ENCODE measurements around the gene RNLS.
A peak's percentile ranks its signal among the peaks of the same experiment; 100 is the strongest.
"Not testable (repeated sequence)": the region's sequence is repeated elsewhere in the genome, so short reads cannot be mapped to it uniquely, and the experiment has no call there.

RNLS gene

DNA sequence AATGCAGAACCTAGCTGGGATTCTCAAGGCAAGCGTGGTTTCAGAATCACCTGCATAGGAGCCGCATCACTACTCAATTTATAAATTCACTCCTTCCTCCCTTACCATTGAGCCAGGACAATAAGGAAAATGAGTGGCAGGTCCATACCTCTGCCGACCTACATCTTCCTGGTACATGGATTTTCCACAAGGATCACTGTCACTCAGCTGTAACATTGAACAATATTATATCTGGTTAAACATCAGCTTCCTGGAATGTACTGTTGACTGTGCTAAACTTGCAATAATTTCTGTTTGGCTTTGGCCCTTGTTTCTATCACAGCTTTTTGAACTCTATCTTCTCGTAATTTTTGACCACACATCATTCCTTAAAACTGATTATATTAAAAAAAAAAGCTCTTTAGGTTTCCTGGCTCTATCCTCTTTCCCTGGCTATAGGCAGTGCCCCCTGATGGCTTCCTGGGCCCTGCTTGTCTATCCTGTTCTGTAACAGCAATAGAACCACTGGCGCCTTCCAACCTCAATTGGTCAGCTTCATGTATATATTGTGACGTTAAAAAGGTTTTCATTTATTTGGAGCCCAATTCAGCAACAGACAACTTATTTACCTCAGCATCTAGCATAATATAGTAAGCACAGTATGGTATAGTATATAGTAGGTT is 59.2 kb downstream of the RNLS start:
- no peak for DNase-seq (ENCODE audit: low spot score)

DNA sequence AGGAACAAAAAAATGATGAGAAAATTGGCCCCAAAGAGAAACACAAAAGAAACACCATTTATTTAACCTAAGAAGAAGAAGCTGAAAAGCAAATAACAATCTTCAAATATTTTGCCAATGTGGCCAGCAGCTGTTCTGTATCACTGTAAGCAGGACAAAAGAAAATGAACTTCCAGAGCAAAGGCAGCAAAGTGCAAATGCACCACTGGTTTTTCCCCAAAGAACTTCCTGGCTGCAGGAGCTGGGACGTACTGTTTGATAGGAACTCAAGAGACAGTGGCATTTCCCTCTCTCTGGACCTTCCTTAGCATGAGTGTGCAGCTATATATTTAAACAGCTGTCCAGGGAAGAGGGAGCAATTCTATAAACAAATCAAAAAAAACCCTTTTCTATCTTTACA is 60.4 kb downstream of the RNLS start:
- no peak for DNase-seq (ENCODE audit: low spot score)

DNA sequence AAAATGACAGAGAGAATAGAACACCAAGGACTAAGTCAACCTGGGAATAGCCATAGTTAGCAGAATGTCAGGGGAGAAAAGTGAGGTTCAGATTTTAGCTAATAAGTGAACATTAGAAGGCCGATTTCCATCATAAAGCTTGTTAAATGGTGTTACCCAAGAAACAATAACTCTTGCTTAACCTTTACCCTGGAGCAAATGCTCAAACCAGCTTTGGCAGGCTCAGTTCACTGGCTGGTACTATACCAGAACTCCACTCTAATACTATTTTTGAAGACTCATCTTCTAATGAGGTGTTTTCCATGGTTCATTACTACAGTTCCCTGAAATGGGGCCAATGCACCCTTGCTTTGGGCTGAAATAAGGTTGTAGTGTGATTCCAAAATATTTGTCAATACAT is 61.3 kb downstream of the RNLS start:
- no peak for DNase-seq (ENCODE audit: low spot score)

DNA sequence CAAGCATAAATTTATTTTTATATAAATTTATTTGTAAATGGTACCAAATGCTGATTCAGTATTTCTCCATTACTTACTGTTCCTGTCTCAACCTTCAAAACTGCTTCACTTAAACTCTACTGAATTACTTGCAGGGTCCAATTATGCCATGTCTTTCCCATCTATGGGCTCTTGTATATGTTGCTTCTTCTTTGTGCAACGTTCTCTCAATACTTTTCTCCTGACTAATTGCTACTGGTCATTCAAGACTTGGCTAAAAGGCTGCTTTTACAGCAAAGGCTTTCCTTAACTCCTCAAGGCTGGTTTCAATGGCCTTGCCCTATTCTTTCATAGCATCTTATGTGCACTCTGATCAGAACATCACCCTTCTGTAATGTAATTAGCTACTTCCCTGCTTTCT is 67.9 kb downstream of the RNLS start:
- DNase-seq (ENCODE audit: low spot score), result no peak

DNA sequence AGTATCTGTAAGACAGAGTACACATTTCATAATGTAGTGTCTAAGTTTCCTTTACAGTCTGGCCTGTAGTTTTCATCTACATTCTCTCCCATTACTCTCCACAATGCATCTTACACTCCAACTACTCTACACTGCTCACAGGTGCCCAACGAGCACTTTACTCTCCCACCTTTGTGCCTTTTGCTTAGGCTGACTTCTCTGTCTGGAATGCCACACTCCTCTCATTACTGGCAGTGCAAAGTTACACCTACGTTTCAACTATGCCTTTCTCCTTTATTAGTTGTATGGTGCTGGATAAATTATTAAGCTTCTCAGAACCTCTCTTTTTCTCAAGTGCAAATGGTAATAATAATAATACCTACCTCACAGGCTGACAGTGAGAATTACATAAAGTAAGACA is 70.5 kb downstream of the RNLS start:
- DNase-seq (ENCODE audit: low spot score), result no peak

DNA sequence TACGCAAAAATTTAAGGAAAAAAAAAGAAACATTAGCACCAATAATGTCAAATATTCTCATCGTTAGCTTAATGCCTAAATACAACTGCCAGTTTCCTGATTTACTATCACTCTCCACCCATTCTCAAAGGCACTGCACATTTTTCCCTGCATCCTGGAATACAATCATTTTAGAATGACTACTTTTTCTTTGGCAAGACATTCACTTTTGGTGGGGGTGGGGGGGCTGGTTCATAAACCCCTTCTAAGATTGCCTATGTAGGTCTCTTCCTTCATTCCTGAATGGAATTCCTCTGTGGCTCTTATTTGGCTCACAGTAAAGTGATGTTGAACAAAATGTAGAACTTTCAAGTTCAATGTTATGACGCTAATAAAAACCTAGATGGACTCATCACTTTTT is 74.3 kb downstream of the RNLS start:
- no peak for DNase-seq (ENCODE audit: low spot score)

DNA sequence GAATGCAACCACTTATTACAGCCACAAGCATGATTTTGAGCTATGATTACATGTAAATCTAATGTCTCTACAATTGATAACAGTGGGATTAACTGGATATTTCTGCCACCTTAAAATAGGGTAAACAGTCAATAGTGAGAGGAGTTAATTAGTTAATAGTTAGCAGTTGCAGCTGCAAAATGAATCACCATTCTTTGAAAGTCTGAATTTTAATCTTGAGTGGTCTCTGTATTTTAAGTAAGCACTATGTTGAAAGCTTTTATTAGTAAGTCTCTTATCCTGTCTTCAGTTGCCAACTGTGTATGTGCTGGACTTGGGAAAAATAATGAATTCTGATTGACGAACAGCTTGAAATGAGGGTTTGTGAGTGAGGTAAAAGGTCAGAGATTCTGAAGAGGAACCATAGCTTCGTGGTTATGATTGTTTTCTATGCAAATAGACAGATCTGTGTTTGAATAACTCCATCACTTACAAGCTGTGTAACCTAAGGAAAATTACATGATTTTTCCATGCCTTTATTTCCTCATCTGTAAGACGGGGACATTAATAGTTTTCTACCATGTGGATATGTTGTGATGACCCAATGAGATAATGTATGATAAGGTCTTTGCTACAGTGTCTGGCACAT is 75.2 kb downstream of the RNLS start:
- no peak for DNase-seq (ENCODE audit: low spot score)

DNA sequence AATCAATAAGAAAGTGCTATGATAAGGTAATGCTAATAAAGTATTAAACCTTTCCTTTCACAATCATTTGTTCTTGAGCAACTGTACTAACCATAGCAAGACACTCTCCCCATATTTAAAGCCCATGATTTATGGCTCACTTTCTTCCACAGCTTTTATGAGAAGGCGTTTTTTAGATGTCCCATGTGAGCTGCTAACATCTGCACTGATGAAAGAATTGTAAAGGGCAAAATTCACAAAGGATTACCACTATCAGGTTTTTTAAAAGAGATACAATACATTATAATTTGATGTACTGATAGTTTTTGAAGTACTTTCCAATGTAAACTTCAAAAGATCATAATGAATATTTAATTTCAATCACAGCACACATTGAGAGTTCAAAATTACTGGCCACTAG is 75.7 kb downstream of the RNLS start:
- no peak for DNase-seq (ENCODE audit: low spot score)

DNA sequence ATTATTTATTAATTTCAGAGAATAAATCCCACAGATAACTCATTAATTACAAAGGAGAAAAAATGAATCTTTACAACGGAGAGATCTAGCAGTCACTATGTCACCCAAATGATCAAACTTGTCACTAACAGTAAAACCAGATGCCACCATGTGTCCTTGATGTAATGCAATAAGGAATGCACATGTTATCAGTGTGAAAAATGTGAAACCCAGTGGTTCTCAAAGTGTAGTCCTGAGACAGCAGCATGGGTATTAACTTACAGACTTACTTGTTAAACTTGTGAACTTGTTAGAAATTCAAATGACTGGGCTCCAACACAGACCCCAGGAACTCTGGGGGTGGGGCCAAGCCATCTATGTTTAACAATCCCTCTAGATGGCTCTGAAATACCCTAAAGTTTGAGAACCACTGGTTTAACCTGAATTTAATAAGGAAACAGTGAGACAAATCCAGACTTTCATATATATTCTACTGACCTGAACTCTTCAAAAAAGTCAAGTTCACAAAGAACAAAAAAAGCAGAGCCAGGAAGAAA is 77.4 kb downstream of the RNLS start:
- DNase-seq (ENCODE audit: low spot score), result no peak

DNA sequence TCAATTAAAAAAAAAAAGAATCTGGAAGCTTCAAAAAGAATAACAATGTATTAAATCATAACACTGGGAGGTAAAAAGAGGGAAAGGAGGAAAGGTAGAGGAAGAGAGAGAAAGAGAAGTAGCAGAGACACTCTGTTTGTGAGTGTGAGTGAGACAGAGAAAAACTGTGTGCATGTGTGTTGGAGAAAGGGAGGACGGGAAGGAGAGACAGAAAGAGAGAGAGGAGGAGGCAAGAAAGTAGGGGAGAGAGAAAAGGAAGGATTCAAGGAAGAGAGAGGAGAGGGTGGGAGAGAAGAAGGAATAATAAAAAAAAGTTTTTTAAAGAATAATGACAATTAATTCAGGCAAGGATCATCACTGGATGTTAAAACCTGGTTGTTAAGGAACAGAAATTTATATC is 77.9 kb downstream of the RNLS start:
- DNase-seq (ENCODE audit: low spot score), result no peak

DNA sequence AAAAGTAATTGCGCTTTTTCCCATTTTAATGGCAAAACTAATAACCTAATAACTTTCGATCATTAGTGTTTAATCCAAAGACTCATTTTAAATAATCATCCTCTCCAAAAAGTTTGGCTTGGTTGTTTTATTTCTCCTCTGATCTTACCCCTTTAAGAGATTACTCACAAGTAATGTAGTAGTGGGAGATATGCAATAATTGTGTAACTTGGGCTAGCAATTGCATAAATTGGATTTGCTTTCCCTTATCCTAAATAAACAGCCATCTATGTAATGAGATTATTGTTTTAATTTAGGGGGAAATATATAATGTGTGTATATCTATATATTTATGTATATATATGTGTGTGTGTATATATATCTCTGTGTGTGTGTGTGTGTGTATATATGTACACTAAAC is 82.5 kb downstream of the RNLS start:
- no peak for DNase-seq (ENCODE audit: low spot score)

DNA sequence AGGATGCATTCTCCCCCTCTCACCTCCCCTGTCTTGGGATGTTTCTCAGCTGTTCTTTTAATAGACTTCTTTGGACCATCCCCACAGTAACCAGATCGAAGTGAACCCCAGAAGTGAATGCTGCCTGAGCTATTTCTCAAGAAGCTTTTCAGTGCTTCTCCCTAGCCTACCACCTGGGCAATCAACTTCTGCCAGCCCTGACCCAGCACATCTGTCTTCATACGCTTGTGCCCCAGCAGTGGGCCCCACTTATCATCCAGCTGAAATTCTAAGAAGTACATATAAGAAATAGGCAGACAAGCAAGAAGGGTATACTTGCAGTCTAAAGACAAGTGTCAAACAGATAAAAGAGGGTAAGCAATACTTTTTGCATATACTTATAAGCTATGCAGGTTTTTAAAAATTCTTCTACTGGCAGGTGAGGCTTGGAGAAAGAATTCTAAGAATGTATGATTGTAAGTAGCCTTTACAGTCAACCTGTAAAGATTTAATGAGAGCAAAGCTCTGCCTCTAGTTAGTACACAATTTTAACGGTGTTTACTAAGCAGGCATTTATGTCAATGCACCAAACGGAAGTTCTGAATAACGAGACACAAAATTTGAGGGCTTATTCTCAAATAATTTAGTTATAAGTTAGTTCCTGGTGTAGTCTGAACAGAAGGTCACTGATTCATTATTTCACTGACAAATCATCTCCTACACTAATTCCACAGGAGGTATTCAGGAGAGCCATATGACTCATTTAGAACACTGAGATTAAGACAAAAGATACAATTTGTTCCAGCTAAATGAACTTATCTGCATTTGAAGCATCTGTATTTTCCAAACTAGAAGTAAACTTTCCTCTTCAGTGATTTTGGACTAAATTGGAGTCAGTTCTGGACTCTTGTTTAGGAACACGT is 83.3 kb downstream of the RNLS start:
- peak; percentile 1 for DNase-seq (ENCODE audit: low spot score)

DNA sequence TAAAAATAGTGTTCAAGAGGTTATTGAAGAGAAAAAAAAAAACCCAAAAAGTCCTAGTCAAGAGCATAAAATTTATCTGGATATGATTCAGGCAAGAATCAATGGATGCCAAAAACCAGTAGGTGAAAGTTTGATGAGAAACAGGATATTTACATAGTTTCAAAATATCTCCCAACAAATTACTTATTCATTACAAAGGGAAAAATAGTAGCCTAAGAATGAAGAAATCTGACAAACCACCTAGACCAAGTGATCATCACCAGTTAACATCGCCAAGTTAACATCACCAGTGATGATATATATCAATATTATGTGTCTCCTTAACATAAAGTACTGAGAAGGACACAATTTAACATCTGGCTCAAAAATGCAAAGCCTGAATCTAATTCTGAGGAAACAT is 85.2 kb downstream of the RNLS start:
- no peak for DNase-seq (ENCODE audit: low spot score)

DNA sequence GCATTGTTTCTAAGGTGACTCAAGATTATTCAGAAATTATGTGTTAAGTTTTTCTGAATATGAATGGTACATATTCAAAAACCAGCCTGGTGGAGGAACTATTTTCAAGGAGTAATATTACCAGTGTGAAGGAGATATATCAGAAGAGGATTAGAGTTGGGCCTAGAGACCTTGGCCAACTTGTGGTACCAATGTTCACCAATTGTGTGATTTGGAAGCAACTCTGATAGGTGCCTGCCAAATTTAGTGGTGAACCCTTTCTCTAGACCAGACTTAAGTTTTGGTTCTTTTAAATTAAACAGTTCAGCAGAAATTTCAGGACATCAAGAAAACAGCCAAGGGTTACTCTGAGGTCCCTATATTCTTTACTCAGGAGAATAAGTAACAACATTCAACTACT is 88.6 kb downstream of the RNLS start:
- no peak for DNase-seq (ENCODE audit: low spot score)

DNA sequence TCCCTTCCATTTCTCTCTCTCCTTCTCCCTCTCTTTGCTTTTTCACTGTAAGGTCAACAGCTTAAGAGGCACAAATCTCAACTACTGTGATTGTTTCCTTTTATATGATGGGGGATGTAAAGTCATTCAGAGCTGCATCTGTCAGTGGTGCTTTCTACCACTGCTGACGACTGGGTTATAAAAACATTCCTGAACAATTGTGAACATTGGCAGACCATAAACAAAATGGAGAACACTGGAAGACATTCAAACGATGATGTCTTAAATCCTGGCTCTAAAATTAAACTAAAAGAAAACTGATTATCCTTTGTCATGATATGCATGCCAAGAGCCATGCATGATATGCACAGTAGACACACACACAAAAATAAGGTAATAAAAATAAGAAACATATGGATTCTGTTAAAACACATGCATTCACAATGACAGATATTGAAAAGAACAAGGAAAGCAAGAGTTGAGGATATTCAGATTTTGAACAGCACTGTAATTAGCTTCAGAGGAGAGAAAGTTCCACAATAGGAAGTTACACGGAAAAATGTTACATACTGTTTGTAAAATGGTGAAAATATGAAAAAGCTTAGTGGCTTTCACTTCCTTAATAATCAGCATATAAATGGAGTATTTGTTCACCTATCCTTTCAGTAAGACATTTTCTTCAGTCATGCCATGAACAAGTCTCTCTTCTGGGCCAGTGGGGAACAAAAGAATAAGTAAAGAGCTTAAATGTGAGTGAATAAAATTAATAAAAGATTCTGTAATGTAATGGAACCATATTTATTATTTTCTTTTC is 89.2 kb downstream of the RNLS start:
- peak; percentile 5 for DNase-seq (ENCODE audit: low spot score)

DNA sequence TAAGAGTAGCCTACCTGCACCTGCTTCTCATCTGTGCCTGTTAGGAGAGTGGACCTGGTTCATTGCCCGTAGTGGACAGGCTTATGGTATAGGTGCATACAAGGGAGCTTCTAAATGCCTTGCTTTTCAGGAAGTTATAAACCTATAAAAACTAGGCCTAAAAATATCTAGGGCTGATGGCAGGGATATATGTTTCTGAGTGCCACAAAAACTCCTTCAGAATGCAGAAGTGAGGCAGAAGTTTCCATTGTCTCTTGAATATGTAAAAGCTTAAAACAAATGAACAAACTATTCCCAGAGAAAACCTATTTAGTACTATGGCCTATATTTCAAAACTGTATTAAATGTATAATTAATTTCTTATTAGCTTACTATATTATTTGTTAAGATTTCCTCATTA is 91.8 kb downstream of the RNLS start:
- DNase-seq (ENCODE audit: low spot score), result no peak

DNA sequence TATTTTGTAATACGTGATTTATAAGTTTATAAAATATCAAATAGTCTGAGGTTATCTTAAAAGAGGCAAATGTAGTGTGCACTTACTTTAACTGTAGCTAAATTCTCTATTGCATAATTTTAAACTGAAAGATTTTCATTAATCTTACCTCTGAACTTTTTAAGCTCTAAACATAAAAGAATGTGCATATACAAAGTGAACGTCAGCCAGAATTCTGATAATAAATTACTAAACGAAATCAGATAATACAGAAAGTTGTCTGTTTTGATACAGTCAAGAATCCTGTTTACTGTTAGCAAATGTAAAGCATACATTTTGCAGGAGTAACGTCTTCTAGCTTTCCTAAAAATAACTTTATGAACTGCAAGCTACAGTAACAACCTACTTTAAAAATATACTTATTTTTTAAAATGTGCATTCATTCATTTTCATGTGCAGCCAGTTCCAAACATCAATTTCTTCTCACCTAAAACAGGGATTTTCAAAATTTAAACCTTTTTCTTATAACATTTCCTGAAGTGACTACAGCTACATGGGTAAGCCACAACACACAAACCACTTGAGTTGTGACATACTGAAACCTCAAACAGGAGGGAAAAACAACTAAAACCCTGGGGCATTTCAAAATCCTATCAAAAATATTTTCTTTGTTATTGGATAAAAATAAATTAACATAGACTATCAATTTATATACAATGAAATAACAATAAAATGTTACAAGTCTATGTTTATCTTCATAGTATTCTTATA is 92.7 kb downstream of the RNLS start:
- no peak for DNase-seq (ENCODE audit: low spot score)

DNA sequence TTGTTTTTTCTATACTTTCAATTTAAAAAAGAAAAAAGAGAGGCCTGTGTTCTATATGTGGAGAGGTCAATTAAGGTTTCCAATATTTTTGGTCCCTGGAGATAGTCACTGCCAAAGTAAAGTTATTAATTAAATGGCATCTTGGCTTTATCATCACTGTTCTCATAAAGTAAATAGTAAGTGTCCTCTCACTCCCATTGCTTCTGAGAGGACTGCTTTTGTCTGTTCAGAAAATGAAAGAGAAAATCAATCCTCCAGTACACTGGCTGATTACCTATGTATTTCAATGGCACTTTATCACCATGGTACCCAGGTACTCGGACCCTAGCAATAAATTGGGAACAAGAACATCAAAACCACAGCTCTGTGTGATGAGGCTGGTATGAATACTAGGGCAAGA is 94.0 kb downstream of the RNLS start:
- DNase-seq (ENCODE audit: low spot score), result no peak

DNA sequence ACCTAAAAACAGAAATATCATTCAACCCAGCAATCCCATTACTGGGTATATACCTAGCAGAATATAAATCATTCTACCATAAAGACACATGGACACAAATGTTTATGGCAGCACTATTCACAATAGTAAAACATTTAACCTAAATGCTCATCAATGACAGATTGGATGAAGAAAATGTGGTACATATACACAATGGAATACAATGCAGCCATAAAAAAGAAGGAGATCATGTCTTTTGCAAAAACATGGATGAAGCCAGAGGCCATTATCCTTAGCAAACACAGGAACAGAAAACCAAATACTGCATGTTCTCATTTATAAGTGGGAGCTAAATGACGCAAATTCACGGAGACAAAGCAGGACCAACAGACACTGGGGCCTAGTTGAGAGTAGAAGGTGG is 96.3 kb downstream of the RNLS start:
- DNase-seq (ENCODE audit: low spot score), result not testable (repeated sequence)

DNA sequence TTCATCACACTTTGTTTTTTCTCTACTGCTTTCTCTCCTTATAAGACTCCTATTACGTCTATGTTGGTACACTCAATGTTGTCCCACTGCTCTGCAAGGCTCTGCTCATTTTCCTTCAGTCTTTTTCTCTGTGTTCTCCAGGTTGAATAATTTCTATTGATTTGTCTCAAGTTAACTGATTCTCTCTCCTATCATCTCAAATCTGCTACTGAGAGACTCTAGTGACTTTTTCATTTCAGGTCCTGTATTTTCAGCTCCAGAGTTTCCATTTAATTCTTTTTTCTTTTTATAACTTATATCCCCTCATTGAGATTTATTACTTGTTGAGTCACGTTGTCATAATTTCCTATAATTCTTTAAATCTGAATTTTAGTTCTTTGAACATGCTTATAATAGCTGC is 100.9 kb downstream of the RNLS start:
- DNase-seq (ENCODE audit: low spot score), result no peak

DNA sequence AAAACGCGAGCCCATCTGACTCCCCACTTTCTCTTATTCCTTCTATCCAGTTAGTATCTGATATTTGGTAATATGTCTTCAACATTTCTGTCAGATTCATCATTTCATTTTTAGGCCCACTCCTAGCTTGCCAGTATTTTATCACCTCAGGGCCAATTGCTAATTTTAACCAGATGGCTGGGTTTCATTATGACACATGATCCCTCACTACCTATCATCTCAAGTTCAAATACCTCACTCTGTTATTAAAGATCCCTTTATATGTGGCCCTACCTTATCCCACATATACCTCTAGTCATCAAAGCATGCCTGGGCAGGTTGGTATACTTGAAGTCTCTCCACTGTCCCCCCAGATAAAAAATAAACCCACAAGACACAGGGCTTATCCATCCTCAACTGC is 104.9 kb downstream of the RNLS start:
- DNase-seq (ENCODE audit: low spot score), result no peak

Measured in hepatic stellate cell (primary cell).